Gastroesophageal sphincter (tissue), 4 donors: ENCODE data around the gene CDH23. TPM values are rescaled to one million over a fixed set of nuclear protein-coding genes. Genes with fewer than 3 reads are reported as not detected.

Experiments
- ATAC-seq: fragments of 150-250 bp; one replicate; pipeline ENCODE4 v1.9.1; 2016; ENCODE audit warnings: mild to moderate bottlenecking, moderate library complexity
- H3K27ac ChIP-seq, 4 donors: fragments of 200-600 bp; sonication (generic) in 3 of 4; 1 replicate in 3 of 4; 2 replicates in 1 of 4; pipeline ENCODE4 v1.5.1; 2016 to 2019
- H3K27me3 ChIP-seq: fragments of 200-600 bp; sonication (generic); one replicate; pipeline ENCODE4 v1.5.1; 2019
- H3K36me3 ChIP-seq, 2 donors: fragments of 200-600 bp; sonication (generic); one replicate each; pipeline ENCODE4 v1.5.1; 2019; ENCODE audit warnings: control low read depth in 1 of 2
- H3K4me1 ChIP-seq, 3 donors: fragments of 200-600 bp; sonication (generic); 1 replicate in 2 of 3; 2 replicates in 1 of 3; pipeline ENCODE4 v1.5.1; 2016 to 2019; ENCODE audit warnings: control low read depth in 2 of 3
- H3K4me3 ChIP-seq, 2 donors: fragments of 200-600 bp; sonication (generic); one replicate each; pipeline ENCODE4 v1.5.1; 2019; ENCODE audit warnings: mild to moderate bottlenecking in 1 of 2, moderate library complexity in 1 of 2
- H3K9me3 ChIP-seq, 3 donors: fragments of 200-600 bp; sonication (generic); one replicate each; pipeline ENCODE4 v1.5.1; 2017 to 2019; ENCODE audit warnings: control low read depth in 2 of 3
- CTCF ChIP-seq, 4 experiments: fragments of 200-600 bp in 2 of 4; fragments of 450-650 bp in 2 of 4; sonication (generic) in 1 of 4; IDR thresholded peaks; one replicate each; pipeline ENCODE4 v1.5.1; 2017 to 2019; ENCODE audit warnings: antibody characterized with exemption in 4 of 4, mild to moderate bottlenecking in 2 of 4, moderate library complexity in 2 of 4
- EP300 ChIP-seq: sonication (generic); formaldehyde crosslinking; IDR thresholded peaks from one replicate; pipeline ENCODE4 v1.6.1; 2017; ENCODE audit warnings: antibody characterized with exemption, mild to moderate bottlenecking
- POLR2A ChIP-seq, 2 donors: fragments of 450-650 bp; IDR thresholded peaks; one replicate each; pipeline ENCODE4 v1.6.1; 2017; ENCODE audit warnings: antibody characterized with exemption in 2 of 2, mild to moderate bottlenecking in 2 of 2, moderate library complexity in 1 of 2
- POLR2AphosphoS5 ChIP-seq: sonication (generic); formaldehyde crosslinking; IDR thresholded peaks from one replicate; pipeline ENCODE4 v1.6.1; 2017; ENCODE audit warnings: antibody characterized with exemption
- WGBS, 2 donors: methylation state at CpG; one replicate each; pipeline ENCODE4 v1.1.5; 2018; ENCODE audit warnings: low coverage in 1 of 2; 5-methylcytosine and 5-hydroxymethylcytosine counted together
- total RNA-seq, 4 donors: library from RNA; depleted of rRNA; stranded (reverse); fragments of >200 nt; gene quantifications; one replicate each; pipeline ENCODE4 v1.1.0, GENCODE V29; 2016

The CDH23 gene
- total RNA-seq, 4 donors from 2014 or later: 5.1 to 33.5 (median 16.2) TPM

- Histone ChIP-seq H3K4me1 (peaks cover 3 to 78% (median 40%) of the 10 kb centered on the region in 3 donors), H3K9me3 (no peaks in the 10 kb centered on the region), H3K36me3 (no peaks in the 10 kb centered on the region), H3K4me3 (peak overlapping the region; percentile 57 to 81), H3K27ac (peak overlapping the region; percentile 81 to 95 (median 92)), H3K27me3 (no peaks in the 10 kb centered on the region)
- TF ChIP-seq POLR2AphosphoS5 (no peak), POLR2A (IDR thresholded peaks at IDR 0.05) (no peak), EP300 (no peak), CTCF (IDR thresholded peaks at IDR 0.05) (no peak)
- peak; percentile 0 for ATAC-seq
- no CpG with 5 or more reads among the region's 4 CpGs for WGBS, 2 donors
These were observed 376.1 kb downstream of the CDH23 start for GRCh38 chr10:71772832-71773220.

- H3K4me3 ChIP-seq: peak within 1 kb of the TSS; percentile 57 to 81
- no peaks in the 10 kb centered on the region for H3K36me3 ChIP-seq
- H3K27me3 ChIP-seq: no peaks in the 10 kb centered on the region
- peaks cover 3 to 72% (median 34%) of the 10 kb centered on the region in 3 donors for H3K4me1 ChIP-seq
- TF ChIP-seq POLR2A (IDR thresholded peaks at IDR 0.05) (peak; percentile 98), EP300 (no peak), CTCF (IDR thresholded peaks at IDR 0.05) (peak in 3 of 4 experiments; percentile 88 to 99 (median 90)), POLR2AphosphoS5 (peak; percentile 85)
- WGBS, 2 donors: 0% methylated on average over 8 of the region's 55 CpGs; no CpG with 5 or more reads in 1 of the 2 donors
- peak; percentile 88 for ATAC-seq
- H3K27ac ChIP-seq: peak within 1 kb of the TSS; percentile 81 to 95 (median 92)
- H3K9me3 ChIP-seq: no peaks in the 10 kb centered on the region
These were observed 376.7 kb downstream of the CDH23 start, which contains the start of gene VSIR for GRCh38 chr10:71773221-71773971. Gene VSIR, minus strand, starts transcription at chr10:71773520. Its CDS starts 81 bp downstream, at chr10:71773439.

- WGBS, 2 donors: 71 to 83% methylated on average over 1 of the region's 3 CpGs
- no peaks in the 10 kb centered on the region for H3K36me3 ChIP-seq
- peak overlapping the region in 1 of 4 donors; percentile 18 for H3K27ac ChIP-seq
- peaks cover 3 to 55% (median 22%) of the 10 kb centered on the region in 3 donors for H3K4me1 ChIP-seq
- H3K9me3 ChIP-seq: no peaks in the 10 kb centered on the region
- H3K27me3 ChIP-seq: no peaks in the 10 kb centered on the region
- ATAC-seq: no peak
- H3K4me3 ChIP-seq: no peak overlapping the region
- TF ChIP-seq POLR2AphosphoS5: no peak
- TF ChIP-seq CTCF (IDR thresholded peaks at IDR 0.05): no peak
- no peak for TF ChIP-seq EP300
- TF ChIP-seq POLR2A (IDR thresholded peaks at IDR 0.05): no peak
These were observed 378.4 kb downstream of the CDH23 start for GRCh38 chr10:71774916-71775702.

GRCh38 chr10:71776481-71776925, 379.8 kb downstream of the CDH23 start:
- no peak for ATAC-seq
- TF ChIP-seq POLR2A (IDR thresholded peaks at IDR 0.05) (no peak), POLR2AphosphoS5 (no peak), EP300 (no peak), CTCF (IDR thresholded peaks at IDR 0.05) (no peak)
- Histone ChIP-seq H3K9me3 (no peaks in the 10 kb centered on the region), H3K27ac (no peak overlapping the region), H3K27me3 (no peaks in the 10 kb centered on the region), H3K36me3 (no peaks in the 10 kb centered on the region), H3K4me3 (no peak overlapping the region), H3K4me1 (peaks cover 3 to 41% (median 11%) of the 10 kb centered on the region in 3 donors)
- 50 to 78% methylated on average over 1 to 2 of the region's 2 CpGs for WGBS, 2 donors
